GM12801 (cell line): ENCODE data around the gene RNF220.

ENCODE experiments used
- TF ChIP-seq, protein P1 (sequence below): IDR thresholded peaks from one replicate; pipeline ENCODE4 v1.5.1; 2011; ENCODE audit warnings: control low read depth; ENCODE audit not compliant: insufficient read length; ENCODE audit errors: extremely low read depth

The RNF220 gene

DNA sequence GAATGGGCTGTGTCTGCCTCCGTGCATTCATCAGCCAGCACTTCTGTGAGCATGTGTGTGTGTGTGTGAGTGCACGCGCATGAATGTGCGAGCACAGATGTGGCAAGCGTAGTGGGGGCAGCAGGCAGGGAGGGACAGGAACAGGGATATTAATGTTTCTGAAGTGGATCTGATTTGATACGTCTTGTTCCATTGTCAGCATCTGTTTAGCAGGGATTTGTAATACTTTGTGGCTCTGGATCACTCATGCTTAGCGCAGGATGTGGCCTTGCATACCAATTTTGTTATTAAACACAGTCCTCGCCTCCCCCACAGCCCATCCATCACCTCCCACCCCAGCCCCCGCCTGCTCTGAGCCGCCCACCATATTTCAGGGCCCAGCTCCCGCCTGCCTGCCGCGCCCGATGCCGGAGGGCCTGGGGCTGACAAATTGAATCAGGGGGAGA lies 216.8 kb downstream of the RNF220 start:
- TF ChIP-seq, protein P1, sequence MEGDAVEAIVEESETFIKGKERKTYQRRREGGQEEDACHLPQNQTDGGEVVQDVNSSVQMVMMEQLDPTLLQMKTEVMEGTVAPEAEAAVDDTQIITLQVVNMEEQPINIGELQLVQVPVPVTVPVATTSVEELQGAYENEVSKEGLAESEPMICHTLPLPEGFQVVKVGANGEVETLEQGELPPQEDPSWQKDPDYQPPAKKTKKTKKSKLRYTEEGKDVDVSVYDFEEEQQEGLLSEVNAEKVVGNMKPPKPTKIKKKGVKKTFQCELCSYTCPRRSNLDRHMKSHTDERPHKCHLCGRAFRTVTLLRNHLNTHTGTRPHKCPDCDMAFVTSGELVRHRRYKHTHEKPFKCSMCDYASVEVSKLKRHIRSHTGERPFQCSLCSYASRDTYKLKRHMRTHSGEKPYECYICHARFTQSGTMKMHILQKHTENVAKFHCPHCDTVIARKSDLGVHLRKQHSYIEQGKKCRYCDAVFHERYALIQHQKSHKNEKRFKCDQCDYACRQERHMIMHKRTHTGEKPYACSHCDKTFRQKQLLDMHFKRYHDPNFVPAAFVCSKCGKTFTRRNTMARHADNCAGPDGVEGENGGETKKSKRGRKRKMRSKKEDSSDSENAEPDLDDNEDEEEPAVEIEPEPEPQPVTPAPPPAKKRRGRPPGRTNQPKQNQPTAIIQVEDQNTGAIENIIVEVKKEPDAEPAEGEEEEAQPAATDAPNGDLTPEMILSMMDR, result no peak

DNA sequence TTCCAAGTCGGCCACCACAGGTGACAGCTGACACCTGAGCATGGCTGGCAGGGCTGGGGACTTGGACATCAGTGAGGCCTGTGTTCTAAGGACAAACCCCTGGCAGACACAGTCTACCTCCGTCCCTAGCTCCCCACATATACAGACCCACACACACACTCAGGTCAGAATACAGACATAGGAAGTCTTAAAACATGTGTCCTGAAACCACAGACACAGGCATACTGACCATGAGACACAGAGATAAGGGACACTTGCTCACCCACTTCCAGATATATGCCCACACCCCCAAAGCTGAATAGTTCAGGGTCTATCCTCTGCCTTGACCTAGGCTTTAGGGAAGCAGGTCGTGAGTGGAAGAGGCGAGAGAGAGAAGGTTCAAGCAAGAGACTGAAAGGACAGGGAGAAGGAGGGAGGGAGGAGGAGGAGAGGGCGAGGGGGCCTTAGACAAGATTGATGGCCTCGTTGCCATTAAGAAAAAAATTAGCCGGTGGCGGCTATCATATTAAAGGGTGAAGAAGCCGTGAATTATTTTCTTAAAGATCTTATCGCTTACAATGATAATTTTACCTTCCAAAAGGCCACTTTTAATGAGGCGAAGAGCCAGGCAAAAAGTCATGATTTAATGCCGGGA lies 219.3 kb downstream of the RNF220 start:
- TF ChIP-seq, protein P1, result no peak

DNA sequence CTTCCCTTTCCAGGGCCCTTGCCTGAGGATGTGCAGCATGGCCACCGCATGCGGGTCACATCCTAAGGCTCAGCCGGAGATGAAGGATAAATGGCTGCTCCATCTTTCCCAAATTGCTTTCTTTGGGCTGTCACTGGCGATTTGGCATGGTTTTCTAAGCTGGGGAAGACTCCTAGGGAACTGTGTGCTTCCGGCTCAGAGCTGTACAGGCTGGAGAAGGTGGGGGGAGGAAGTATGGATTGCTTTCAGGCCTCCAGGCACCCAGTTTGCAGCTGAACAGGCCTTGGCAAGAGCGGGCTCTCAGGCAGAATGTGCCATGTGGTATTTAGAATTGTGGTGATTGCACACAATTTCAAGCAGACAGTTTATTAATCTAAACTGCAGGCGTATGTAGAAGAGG lies 220.3 kb downstream of the RNF220 start:
- TF ChIP-seq, protein P1, result no peak

DNA sequence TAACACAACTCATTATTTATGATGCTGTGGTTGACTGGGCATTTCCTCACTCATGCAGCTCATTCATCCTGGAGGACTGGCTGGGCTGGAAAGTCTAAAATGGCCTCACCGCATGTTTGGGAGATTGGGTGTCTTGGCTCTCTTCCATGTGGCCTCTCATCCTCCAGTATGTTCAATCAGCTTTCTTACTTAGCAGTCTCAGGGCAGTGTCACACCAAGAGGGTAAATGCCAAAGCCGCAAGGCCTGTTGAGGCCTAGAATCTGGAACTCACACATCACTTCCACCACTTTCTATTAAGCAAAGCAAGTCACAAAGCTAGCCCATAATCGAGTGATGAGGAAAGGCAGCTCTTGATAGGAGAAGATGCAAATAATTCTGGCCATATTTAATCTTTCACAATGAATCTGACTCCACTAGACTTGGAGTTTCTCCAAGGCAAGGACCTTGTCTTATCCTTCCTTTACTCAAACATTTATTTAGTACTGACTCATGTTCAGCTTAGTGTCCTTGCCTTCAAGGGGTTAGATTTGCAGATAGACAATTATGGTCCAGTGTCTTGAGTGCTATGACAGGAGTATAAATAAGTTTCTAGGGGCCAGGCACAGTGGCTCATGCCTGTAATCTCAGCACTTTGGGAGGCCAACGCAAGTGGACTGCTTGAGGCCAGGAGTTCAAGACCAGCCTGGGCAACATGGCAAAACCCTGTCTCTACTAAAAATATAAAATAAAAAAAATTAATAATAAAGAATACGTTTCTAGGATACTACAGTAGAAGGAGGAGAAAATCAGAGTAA lies 224.1 kb downstream of the RNF220 start:
- TF ChIP-seq, protein P1, result no peak

DNA sequence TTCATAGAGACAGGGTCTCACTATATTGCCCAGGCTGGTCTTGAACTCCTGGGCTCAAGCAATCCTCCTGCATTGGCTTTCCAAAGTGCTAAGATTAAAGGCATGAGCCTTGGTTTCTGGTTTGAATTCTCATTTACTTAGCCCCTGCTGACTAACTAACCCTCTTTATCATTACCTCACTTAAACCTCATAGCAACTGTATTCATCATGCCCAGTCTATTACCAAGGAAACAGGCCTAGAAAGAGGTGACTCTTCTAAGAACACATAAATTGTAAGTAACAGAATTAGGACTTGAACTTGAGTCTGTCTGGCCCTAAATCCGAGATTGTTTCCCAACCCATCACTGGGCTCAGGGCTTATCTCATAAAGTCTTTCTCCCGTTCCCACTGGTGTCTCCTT lies 225.1 kb downstream of the RNF220 start:
- TF ChIP-seq, protein P1, result no peak

DNA sequence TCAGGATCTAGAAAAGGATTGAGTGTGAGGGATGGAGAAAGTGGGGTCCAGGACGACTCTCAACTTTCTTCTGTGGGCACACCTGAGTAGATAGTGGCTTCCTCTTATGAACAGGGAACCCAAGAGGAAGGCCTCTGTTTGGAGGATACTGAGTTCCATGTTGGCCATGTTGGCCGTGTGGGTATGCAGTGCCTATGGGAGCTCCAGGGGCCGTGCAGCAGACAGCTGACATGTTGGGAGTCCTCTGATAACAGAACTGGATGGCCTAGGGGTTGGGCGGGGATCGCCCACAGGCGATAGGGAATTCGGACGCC lies 226.2 kb downstream of the RNF220 start:
- TF ChIP-seq, protein P1, result no peak

DNA sequence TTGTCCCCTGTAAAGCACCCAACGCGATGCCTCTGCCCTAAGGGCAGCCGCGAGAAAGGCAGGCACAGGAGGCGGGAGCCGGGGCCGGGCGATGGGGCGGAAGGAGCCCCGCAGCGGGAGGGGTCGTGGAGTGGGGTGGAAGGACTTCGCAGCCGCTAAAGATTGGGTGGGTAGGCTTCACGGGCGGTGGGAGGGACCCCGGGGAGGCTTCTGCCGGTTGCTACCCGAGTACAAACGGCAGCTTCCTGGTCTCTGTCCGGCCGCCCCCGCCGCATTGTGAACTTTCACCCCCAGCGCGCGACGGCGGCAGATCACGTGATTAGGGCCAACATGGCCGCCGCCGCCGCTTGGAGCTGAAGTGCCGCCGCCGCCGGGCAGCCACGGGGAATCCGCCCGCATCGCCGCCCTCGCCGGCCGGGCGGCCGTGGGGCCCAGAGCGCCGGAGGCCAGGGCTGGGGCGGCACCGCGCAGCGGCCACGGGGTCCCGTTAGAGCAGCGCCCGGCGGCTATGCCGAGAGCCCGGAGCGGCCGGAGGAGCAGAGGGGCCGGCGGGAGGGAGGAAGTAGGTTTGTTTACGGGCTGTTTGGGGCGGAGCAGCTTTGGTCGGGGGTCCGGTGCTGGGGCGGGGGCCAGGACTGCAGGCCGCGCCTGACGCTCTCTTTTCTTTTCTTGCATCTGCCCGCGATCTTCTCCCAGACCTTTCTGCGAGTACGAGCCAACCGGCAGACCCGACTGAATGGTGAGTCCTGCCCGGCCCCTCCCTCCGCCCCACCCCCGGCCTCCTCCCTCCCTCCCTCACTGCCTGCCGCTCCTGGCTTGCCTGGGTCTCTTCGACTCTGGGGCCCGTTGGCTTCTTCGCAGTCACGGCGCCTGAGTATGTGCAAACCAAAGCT lies 226.8 kb downstream of the RNF220 start:
- TF ChIP-seq, protein P1, result no peak
